NCI-H2171 (cell line): ENCODE measurements around the gene CHAC1.
"Not testable (repeated sequence)": the region's sequence is repeated elsewhere in the genome, so short reads cannot be mapped to it uniquely, and the experiment has no call there.

Experiments
- DNase-seq: peaks from one replicate; lab custom pipeline; 2025; lab: John Stamatoyannopoulos, UW

CHAC1 gene

GRCh38 chr15:40937762-40938535 is 15.3 kb upstream of the CHAC1 start:
- no peak for DNase-seq

GRCh38 chr15:40938536-40938870 is 14.8 kb upstream of the CHAC1 start:
- no peak for DNase-seq

GRCh38 chr15:40940296-40940801 is 12.9 kb upstream of the CHAC1 start:
- DNase-seq, result peak; percentile 27

GRCh38 chr15:40941068-40941527 is 12.2 kb upstream of the CHAC1 start:
- no peak for DNase-seq

- peak; percentile 80 for DNase-seq
Observed at GRCh38 chr15:40941528-40942336, 11.5 kb upstream of the CHAC1 start.

GRCh38 chr15:40942337-40942854 is 10.9 kb upstream of the CHAC1 start:
- DNase-seq, result no peak

GRCh38 chr15:40942878-40943277 is 10.4 kb upstream of the CHAC1 start:
- DNase-seq, result no peak

GRCh38 chr15:40943764-40944365 is 9.4 kb upstream of the CHAC1 start:
- DNase-seq, result no peak

GRCh38 chr15:40944510-40945296 is 8.6 kb upstream of the CHAC1 start:
- DNase-seq, result no peak

- DNase-seq, result no peak
Observed at GRCh38 chr15:40948706-40949473, 4.4 kb upstream of the CHAC1 start.

GRCh38 chr15:40949756-40950207 is 3.5 kb upstream of the CHAC1 start:
- DNase-seq, result no peak

- no peak for DNase-seq
Observed at GRCh38 chr15:40951764-40952163, 1.5 kb upstream of the CHAC1 start.

GRCh38 chr15:40952301-40952900 is 870 bp upstream of the CHAC1 start:
- DNase-seq, result no peak

- no peak for DNase-seq
Observed at GRCh38 chr15:40953713-40954074, 423 bp downstream of the CHAC1 start.

GRCh38 chr15:40954158-40954848 is 1.0 kb downstream of the CHAC1 start:
- not testable (repeated sequence) for DNase-seq

- DNase-seq, result no peak
Observed at GRCh38 chr15:40955141-40955903, 2.1 kb downstream of the CHAC1 start.

- no peak for DNase-seq
Observed at GRCh38 chr15:40955930-40956540, 2.8 kb downstream of the CHAC1 start.

GRCh38 chr15:40956541-40956982 is 3.3 kb downstream of the CHAC1 start:
- no peak for DNase-seq
